NOMO-1 (cell line): ENCODE measurements around the gene ADAMTS3.

Experiments
- DNase-seq, 2 experiments: peaks; one replicate each; lab custom pipeline; 2025; ENCODE audit not compliant: unreplicated experiment in 2 of 2; lab: John Stamatoyannopoulos, UW

The ADAMTS3 gene

DNA sequence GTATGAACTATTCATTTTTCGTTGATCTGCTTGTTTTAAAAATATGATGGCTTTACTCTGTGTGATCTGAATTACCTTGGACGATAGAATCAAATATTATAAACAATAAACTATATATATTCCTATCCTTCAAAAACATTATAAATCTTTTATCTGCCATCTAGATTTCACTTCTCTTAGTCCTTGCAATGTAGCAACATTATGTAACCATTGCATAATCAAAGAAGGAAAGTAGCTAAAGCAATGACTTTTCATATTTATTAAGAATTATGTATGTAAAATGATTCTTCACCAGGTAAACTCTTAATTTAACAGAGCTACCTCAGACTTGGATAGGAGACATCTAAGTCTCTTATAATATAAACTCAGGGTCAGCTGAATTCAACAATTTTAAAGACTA is 210.5 kb downstream of the ADAMTS3 start:
- peak in 1 of 2 experiments; percentile 38 for DNase-seq

DNA sequence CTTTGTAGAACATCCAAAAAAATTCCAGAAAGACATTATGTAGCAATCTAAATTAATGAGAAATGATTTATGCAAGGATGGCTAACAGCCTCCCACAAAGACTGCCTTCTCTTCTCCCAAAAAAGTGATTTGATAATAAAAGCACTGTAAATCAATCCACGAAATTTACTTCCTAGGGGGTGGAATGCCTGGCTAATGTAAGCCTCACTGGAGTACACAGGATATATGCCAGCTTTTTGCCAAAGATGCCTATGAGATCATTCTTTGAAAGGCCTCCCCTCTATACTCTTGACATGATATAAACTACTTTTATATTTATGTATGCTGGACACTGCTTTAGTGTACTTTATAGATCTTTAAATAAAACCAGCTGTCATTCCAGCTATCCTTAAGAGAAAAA is 211.1 kb downstream of the ADAMTS3 start:
- no peak for DNase-seq

GRCh38 chr4:72352711-72353110 is 216.3 kb downstream of the ADAMTS3 start:
- DNase-seq: no peak

DNA sequence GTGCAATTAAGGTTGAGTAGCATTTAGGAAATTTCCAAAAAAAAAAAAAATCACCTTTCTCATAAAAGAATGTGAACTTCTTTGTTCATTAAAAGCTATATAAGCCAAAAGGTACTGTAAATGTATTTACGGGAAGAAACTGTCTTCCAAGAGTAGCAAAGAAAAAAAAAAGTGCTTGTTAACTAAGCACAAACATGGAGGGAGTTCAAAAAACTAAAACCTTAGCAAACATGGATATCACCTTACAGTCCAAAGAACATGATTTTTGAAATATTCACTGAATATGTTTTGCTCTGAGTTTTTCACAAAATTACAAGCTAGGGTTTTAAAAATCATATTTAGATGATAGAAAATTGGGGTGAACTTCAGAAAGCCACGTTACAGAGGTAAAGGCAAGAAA is 217.5 kb downstream of the ADAMTS3 start:
- no peak for DNase-seq

GRCh38 chr4:72348701-72349100 is 220.3 kb downstream of the ADAMTS3 start:
- no peak for DNase-seq

GRCh38 chr4:72344418-72344817 is 224.6 kb downstream of the ADAMTS3 start:
- DNase-seq: no peak

GRCh38 chr4:72341432-72341820 is 227.6 kb downstream of the ADAMTS3 start:
- no peak for DNase-seq

DNA sequence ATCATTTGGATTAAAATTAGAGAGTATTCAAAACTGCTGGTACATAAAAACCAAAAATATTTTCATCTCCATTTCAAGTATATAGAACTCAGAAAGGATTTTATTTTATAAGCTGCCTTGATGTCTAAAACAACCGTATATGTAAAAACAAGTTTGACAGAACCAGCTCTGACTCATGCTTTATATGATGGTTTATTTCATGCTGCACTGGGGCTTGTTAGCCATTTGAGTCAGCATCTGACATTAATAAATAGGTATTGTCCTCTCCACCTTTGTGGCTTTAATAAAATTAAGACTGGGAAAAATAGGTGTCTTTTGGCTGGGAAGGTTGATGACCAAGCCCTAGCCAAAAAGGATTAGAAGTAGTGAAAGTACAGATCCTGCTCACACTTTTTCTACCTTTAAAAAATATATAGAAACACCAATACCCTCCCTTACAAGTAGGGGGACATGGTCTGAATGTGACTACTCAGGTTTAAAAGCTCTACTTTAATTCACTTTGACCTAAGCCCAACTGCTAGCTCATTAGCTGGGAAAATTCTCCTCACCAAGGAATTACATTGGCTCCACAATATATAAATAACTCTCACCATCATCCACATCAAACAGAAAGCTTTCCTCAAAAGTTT is 228.1 kb downstream of the ADAMTS3 start:
- no peak for DNase-seq

DNA sequence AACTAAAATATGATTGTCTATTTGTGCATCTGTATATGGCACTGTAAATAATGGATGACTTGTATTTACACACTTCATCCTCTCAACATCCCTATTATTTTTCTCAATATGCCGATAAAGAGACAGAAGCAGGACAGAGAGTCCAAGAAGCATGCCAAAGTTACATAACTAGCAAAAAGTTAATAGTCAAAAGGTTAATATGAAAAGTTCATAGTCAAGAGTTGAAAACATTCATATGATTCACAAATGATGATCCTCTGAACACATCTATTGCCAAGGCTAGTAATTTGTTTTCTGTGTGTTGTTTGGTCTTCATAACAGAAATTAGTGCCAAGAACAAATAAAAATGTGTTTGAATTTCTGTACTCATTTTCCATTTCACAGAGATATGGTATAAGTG is 231.0 kb downstream of the ADAMTS3 start:
- no peak for DNase-seq

DNA sequence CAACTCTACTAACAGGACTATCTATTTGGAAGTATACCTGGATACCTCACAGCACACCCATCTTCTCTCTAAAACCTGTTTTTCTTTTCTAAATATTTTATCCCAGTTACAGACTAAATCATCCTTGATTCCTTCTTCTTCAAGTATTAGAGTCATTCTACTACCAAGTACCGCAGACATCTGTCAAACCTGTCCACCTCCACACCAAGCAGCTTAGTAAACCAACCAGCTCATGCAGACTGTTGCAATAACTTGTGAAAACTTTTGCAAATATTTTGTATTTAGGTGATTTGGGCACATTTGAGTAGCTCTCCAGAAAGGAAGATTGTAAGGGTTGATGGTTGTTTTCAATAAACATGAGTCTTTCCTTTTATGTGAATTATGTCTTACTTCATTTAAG is 238.6 kb downstream of the ADAMTS3 start:
- DNase-seq: no peak

DNA sequence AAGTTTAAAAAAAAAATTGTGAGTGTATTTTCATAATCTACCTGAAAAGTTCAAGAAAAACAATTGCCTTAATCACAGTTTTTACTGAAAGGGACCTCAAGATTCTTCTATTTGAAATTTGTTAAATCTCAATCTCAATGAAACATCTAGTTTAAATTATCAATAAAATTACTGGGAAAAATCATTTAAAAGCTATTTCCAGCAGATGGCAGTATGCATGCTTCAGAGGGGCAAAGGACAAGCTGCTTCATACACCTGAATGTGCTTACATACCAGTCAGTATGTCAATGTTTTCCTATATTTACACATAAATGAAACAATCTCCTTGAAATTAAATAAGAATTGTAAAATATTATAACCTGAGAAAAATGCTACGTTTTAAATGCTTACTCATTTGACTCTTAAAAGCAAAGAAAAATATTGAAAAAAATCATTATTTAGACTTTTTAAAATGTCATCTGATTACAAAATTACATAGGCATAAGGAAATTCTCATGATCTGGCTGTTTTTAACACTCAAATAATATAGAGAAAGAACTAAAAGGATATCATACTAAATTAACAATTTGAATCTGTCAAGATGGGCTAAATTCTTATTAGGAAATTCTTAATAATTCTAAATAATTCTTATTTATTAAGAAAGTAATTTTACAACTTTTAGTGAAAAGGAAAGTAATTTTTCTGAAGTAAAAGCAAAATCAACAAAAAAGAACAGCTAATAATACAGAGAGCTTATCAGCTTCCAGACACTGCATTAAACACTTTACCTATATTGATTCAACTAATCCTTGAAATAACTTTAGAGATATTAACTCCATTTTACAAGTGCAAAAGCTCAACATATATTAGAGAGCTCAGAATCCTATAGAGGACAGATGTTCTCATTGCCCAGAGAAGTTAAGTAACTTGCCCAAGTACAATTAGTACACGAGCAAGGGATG is 242.1 kb downstream of the ADAMTS3 start:
- DNase-seq: peak; percentile 1 to 18

DNA sequence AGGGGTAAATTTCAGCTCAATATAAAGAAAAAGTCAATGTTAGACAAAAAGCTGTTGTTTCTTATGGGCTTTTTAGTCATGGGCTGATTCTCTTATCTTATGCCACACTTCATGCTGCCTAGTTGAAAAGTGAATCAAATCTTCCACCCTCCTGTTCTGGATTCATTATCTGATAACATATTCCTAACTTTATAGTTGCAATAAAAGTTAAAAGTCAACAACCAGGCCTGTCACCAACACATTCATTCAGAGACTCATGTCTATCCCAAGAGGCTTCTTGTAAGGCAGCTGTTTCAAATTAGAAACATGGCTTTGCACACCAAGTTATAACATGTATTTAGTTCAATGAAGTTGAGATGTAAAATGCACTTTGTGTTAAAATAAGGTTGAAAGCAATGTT is 243.8 kb downstream of the ADAMTS3 start:
- no peak for DNase-seq

GRCh38 chr4:72323227-72323626 is 245.8 kb downstream of the ADAMTS3 start:
- DNase-seq: no peak

- DNase-seq: no peak
Measured at GRCh38 chr4:72320223-72320948, 248.6 kb downstream of the ADAMTS3 start.

DNA sequence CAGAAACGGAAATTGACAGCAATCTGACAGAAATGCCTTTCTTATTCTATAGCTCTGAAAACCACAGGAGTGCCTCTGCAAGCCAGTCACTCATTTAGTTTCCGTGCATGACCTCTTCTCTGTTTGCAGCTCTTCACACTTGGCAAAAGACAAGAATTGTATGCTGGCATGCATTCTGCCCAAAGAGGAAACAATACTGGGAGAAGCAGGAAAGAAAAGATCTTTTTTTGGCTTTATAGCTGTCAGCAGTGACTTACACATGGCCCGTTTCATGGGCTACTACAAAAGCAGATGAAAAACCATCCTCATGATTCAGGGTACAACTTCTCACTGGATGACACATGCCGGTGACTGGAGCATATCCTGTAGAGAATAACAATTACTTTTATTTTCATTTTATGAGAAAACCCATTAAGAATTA is 249.4 kb downstream of the ADAMTS3 start:
- no peak for DNase-seq

DNA sequence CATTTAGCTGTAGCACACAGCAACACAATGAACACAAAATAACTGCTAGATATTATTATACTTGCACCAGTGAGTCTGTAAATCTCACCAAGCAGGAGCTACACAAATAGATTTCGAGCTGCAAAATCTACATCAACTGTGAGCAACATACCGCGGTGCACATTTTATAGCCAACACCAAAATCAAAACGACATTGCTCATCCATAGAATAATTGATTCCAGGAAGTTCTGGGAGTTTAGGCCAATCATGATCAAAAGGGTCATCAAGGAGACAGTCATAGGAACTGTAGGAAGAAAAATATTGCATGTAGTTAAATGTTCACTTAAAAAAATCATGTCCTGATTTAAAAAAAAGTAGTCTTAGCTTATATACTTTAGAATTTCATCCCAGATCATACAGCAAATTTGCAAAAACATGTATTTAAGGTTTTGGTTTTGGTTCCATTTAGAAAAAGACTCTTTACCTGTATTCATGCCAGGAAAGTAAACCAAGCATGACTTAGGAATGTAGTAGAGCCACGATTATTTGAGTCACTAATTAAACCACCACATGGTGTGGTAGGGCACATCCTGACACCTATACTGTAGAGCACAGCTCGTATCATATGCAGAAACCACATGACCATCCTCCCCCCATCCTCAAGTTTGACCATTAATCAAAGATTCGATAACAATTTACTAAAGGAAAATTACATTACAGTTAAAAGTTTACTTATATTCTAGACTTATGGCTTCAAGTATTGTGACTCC is 250.4 kb downstream of the ADAMTS3 start:
- no peak for DNase-seq

DNA sequence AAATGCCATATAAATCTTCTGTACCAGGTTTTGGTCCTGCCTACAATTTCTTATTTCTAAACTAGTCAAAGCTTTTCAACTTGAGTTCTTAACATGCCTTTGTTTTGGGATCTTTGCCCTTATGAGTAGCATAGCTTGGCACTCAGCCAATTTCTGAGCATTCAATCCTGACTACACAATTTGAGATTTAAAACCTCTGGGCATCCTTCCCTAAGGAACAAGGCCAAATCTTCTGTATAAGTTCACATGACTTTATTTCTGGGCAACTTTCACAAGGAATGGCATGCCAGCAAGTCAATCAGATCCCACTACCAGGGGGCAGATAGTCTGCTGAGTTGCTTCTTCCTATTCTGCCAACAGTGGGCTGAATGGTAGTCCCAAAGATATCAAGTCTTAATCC is 254.2 kb downstream of the ADAMTS3 start:
- DNase-seq: no peak

DNA sequence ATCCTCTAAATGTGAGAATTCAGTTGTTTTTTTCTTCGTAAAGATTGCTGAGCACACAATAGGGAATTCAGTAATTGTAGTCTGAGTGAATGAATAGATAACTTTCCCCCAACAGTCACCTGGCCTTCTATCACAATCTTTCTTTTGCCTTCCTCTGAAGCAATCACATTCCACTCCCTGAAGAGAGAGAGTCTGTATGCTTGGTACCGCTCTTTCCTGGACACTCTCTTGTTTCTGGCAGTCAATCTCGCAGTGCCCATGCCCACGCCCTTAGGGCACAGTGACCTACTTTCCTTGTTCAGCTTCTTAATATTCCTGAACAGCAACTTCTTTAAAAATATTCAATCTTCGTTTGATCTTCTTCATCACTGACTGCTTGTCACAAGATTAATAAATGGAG is 255.9 kb downstream of the ADAMTS3 start:
- no peak for DNase-seq

DNA sequence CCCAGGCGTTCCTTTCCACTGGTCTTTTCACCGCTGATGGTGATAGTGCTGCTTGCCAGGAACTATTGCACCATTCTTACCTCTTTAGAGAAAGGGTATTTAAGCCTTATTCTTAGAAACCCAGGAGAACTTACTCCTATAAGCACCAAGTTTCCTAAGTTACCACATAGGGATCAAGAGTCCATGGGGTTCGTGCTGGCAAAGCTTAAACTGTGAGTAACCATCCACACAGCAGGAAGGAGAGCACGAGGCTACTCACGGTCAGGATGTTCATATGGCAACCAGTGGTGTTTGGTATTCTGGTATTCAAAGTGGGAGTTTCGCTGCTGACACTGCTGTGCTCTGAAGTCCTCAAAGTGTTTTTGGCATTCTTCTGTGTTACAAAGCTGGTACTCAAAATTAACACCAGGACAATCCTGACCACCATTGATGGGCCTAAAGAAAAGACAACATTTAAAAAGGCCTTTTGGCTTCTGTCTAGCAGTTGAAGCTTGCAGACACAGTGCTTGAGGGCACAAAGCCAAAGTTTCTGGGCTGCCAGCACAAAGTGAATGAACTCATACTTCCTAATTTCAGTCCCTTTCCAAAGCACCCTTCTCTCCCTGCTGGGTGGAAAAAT is 256.9 kb downstream of the ADAMTS3 start:
- no peak for DNase-seq

GRCh38 chr4:72311291-72311690 is 257.7 kb downstream of the ADAMTS3 start:
- no peak for DNase-seq
